GM12801 (cell line): ENCODE results near the gene HAPLN1.

Experiments used
- CTCF ChIP-seq: IDR thresholded peaks from one replicate; pipeline ENCODE4 v1.5.1; 2011; ENCODE audit warnings: control low read depth; ENCODE audit not compliant: insufficient read length; ENCODE audit errors: extremely low read depth

Gene HAPLN1

GRCh38 chr5:83711982-83712601 is 8.6 kb downstream of the HAPLN1 start:
- no peak for TF ChIP-seq CTCF

- TF ChIP-seq CTCF, result no peak
Measured at GRCh38 chr5:83709973-83710372, 10.7 kb downstream of the HAPLN1 start.

- TF ChIP-seq CTCF, result no peak
Measured at GRCh38 chr5:83708170-83708569, 12.5 kb downstream of the HAPLN1 start.

GRCh38 chr5:83703059-83703458 is 17.6 kb downstream of the HAPLN1 start:
- TF ChIP-seq CTCF, result no peak

- no peak for TF ChIP-seq CTCF
Measured at GRCh38 chr5:83701886-83702285, 18.8 kb downstream of the HAPLN1 start.

- TF ChIP-seq CTCF, result no peak
Measured at GRCh38 chr5:83689881-83690280, 30.8 kb downstream of the HAPLN1 start.

- TF ChIP-seq CTCF, result no peak
Measured at GRCh38 chr5:83688281-83688680, 32.4 kb downstream of the HAPLN1 start.

- no peak for TF ChIP-seq CTCF
Measured at GRCh38 chr5:83687124-83687619, 33.5 kb downstream of the HAPLN1 start.
